AG10803 (cell line): Measurements from ENCODE around the gene MSI2.

ENCODE experiments used
- DNase-seq: peaks from one replicate; pipeline ENCODE4 v3.0.0; 2010; ENCODE audit warnings: low read depth
- H3K4me3 ChIP-seq: 2 replicates; pipeline ENCODE4 v1.5.1; 2011; ENCODE audit warnings: mild to moderate bottlenecking, low read length, control low read depth
- TF ChIP-seq, protein P1 (sequence below): conservative IDR thresholded peaks from 2 replicates; pipeline ENCODE4 v1.5.1; 2011; ENCODE audit warnings: mild to moderate bottlenecking, low read length, control low read depth, inconsistent platforms

The MSI2 gene

DNA sequence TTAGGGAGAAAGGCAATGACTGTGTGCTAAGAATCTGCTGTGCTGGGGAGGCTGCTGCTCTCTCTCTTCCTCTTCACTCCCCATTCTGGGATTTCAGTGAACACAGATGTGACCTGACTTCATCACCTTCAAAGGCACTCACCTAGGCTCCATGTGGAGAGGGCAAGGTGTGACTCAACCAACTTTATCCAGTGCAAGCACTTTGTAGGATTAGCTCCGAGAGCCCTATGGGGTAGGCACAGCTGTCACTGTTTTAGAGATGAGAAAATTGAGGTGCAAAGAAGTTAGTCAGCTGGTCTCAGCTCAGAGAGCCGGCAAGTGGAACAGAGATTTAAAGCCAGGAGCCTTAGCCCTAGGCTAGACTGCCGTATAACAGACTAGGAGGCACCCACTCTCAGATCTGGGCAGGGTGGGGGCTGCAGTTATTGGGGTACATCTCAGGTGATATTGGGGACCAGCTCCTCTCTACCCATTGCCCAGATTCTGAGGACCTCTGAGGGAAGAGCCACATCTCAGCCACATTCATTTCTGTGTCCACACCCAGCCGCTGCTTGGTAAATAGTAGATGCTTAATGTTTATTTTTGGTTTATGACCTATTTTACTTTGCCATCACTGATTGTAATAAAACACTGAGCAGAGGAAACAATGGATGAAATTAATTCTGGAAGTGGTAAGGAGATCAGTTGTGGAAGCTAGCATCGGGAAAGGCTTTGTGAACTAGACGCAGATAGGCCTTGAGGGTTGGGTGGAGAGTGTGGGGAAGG, 350.0 kb downstream of the MSI2 start:
- DNase-seq = no peak
- TF ChIP-seq, protein P1, sequence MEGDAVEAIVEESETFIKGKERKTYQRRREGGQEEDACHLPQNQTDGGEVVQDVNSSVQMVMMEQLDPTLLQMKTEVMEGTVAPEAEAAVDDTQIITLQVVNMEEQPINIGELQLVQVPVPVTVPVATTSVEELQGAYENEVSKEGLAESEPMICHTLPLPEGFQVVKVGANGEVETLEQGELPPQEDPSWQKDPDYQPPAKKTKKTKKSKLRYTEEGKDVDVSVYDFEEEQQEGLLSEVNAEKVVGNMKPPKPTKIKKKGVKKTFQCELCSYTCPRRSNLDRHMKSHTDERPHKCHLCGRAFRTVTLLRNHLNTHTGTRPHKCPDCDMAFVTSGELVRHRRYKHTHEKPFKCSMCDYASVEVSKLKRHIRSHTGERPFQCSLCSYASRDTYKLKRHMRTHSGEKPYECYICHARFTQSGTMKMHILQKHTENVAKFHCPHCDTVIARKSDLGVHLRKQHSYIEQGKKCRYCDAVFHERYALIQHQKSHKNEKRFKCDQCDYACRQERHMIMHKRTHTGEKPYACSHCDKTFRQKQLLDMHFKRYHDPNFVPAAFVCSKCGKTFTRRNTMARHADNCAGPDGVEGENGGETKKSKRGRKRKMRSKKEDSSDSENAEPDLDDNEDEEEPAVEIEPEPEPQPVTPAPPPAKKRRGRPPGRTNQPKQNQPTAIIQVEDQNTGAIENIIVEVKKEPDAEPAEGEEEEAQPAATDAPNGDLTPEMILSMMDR = no peak
- H3K4me3 ChIP-seq = no peak overlapping the region

DNA sequence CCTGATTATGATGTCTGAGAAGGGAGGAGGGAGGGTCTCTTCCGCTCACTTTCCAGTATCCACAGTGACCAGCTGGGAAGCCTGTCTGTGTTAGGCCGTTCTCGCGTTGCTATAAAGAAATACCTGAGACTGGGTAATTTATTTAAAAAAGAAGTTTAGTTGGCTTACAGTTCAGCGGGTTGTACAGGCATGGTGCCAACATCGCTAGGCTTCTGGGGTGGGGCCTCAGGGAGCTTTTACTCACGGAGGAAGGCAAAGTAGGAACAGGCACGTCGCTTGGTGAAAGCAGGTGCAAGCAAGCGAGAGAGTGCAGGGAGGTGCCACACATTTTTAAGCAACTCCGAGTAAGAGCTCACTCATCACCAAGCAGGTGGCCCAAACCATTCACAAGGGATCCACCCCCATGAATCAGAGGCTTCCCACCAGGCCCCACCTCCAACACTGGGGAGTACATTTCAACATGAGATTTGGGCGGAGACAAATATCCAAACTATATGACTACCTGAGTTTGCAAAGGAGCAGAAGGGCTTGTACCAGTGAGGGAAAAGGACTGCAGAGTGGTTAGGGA, 351.3 kb downstream of the MSI2 start:
- H3K4me3 ChIP-seq = no peak overlapping the region
- TF ChIP-seq, protein P1 = no peak
- DNase-seq = no peak

DNA sequence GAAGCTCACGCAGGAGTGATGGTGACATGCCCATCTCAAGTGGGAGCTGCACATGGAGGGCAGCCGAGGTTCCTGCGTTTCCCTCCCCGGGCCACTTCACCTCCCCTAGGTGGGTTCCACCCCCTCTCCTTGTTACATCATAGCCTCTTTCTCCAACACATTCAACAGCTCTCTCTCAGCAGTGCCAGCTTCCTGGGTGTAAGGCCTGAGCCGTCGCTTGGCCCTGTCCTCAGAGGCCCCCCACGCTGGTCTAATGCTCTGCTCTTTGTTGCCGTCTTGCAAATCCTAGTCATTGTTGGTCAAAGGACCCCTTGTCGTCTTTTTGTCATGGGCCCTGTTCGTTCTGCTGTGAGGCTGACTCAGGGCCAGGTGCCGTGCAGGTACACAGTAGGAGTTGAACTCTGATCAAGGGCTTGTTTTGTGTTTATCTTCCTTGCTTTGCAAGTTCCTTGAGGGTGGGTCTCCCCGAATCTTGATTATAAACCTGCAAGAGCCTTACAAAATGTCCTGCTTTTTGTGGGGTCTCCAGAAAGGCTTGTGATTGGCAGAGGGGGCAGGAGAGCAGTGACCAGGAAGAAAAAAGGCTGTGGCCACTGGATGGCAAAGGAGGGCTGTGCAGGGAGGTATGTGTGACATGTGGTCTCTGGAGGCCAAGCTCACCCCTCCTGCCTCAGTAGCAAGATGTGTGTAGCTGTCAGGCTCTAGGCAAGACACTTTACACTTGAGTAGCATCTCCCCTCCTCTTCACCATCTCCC, 352.2 kb downstream of the MSI2 start:
- H3K4me3 ChIP-seq = no peak overlapping the region
- DNase-seq = no peak
- TF ChIP-seq, protein P1 = no peak

DNA sequence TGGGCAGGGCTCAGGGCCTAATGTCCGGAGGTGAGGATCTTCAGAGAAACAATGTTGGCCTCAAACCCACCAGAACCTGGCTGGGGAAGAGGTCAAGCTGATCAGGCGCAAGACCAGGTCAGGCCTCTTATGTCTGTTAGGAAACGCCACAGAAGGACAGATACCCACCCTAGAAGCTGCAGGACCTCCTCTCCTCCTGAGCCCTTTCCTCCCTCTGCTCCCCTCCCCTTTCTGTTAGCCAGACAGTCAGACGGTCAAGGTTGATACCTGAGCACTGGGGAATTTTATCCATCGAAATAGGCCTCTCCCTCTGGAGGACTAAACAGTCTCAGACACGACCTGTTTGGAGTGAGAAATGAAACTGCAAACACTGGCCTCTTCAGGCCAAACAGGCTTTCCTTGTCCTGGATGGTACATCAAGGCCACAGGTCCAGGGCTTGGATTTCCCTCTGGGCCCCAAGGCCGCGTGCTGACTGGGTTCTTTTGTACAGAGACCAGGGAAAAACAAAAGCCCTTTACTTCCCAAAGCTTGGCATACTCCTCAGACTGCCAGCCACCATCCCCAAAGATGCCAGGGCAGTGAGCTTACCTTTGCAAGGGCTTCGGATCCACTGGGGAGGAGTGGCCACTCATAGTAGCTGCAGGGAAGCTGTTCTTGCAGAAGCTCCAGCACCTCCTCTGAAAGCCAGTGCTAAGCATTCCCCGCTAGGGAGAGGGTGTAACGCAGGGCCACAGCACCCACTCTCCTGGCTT, 353.0 kb downstream of the MSI2 start:
- no peak for DNase-seq
- TF ChIP-seq, protein P1 = no peak
- H3K4me3 ChIP-seq = no peak overlapping the region

DNA sequence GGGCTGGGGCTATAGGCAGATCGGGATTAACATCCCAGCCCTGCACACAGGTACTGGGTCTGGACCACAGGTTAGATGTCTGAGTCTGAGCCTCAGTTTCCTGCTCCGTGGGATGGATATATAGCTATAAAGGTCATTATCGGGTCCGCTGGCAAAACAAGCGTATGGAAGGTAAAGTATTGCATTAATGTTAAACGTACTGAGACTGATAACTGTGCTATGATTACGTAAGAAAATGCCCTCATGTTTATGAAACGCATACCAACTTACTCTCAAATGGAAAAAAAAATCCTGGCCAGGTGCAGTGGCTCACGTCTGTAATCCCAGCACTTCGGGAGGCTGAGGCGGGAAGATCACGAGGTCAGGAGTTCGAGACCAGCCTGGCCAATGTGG, 353.6 kb downstream of the MSI2 start:
- DNase-seq = no peak
- TF ChIP-seq, protein P1 = no peak
- H3K4me3 ChIP-seq = no peak overlapping the region

DNA sequence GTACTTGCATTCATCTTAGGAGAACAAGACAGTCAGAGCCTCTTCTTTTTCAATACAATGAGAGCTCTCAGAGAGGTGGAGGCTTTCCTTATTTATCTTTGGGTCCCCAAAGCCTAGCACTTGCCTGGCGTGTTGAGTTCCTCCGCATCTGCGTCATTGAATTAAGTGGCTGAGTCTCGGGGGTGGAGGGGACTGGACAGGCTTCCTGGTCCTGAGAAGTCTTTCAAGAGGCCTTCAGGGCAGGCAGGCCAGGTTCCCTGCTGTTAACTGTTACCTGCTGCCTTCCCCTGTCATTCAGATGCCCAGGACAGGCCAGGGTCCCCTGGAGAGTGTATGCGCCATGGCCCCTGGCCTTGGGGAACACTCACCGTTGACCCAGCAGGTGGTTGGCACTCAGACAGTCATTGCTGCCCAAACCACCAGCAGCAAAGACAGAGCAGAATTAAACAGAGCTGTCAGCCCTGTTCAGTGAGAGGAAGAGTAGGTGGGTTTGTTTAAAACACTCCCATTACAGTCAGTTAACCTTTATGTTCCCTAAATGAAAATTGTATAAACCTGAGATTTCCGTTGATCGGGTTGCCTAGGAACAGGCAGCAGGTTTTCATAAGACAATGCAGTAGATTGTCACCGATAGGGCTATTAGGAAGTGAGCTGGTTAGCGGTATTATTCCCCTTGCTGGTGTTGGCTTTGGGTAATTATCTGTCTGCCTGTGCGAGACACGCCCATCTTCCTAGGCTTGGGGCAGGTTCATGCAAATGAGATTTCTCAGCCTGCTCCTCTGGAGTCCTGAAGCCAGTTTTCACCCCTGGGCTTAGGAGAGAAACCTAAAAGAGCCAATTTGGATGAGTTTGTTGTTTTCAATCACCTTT, 356.1 kb downstream of the MSI2 start:
- TF ChIP-seq, protein P1 = no peak
- DNase-seq = no peak
- H3K4me3 ChIP-seq = no peak overlapping the region
